Mesenchymal stem cell (in vitro differentiated cells and primary cell): Measurements from ENCODE around the gene STXBP4.

Source experiments
- DNase-seq: peaks from one replicate; pipeline ENCODE4 v3.0.0-alpha.2; 2013
- H2AFZ ChIP-seq: one replicate; pipeline ENCODE4 v1.6.1; 2013; ENCODE audit warnings: low read depth, mild to moderate bottlenecking, control low read depth, inconsistent platforms, low read length, moderate library complexity
- H2AK5ac ChIP-seq: 2 replicates; pipeline ENCODE4 v1.6.1; 2013; ENCODE audit warnings: low read length, moderate library complexity, mild to moderate bottlenecking, inconsistent platforms; ENCODE audit not compliant: severe bottlenecking
- H2BK120ac ChIP-seq: one replicate; pipeline ENCODE4 v1.6.1; 2013; ENCODE audit warnings: low read depth, mild to moderate bottlenecking, inconsistent platforms, low read length, moderate library complexity
- H2BK12ac ChIP-seq, 2 experiments: one replicate each; pipeline ENCODE4 v1.6.1; 2013; ENCODE audit warnings: inconsistent platforms in 2 of 2, low read length in 2 of 2, mild to moderate bottlenecking in 2 of 2, moderate library complexity in 2 of 2, control low read depth in 1 of 2
- H2BK15ac ChIP-seq: one replicate; pipeline ENCODE4 v1.6.1; 2013; ENCODE audit warnings: mild to moderate bottlenecking, low read depth, inconsistent platforms; ENCODE audit not compliant: poor library complexity, severe bottlenecking
- H2BK5ac ChIP-seq: 2 replicates; pipeline ENCODE4 v1.6.1; 2013; ENCODE audit warnings: low read depth, mild to moderate bottlenecking, low read length, control low read depth, inconsistent platforms; ENCODE audit not compliant: poor library complexity, severe bottlenecking
- H3K14ac ChIP-seq, 2 experiments: one replicate each; pipeline ENCODE4 v1.6.1; 2013; ENCODE audit warnings: inconsistent platforms in 2 of 2, low read length in 2 of 2, control low read depth in 1 of 2, mild to moderate bottlenecking in 1 of 2, moderate library complexity in 1 of 2
- H3K18ac ChIP-seq, 2 experiments: one replicate each; pipeline ENCODE4 v1.6.1; 2013; ENCODE audit warnings: inconsistent platforms in 2 of 2, low read length in 2 of 2, control low read depth in 1 of 2, low read depth in 1 of 2, mild to moderate bottlenecking in 1 of 2
- H3K23ac ChIP-seq, 2 experiments: one replicate each; pipeline ENCODE4 v1.6.1; 2013; ENCODE audit warnings: inconsistent platforms in 2 of 2, low read length in 2 of 2, mild to moderate bottlenecking in 2 of 2, moderate library complexity in 2 of 2, control low read depth in 1 of 2
- H3K27ac ChIP-seq: 2 replicates; pipeline ENCODE4 v1.5.1; 2013; ENCODE audit warnings: mild to moderate bottlenecking, moderate library complexity, low read length, control low read depth, inconsistent platforms; ENCODE audit not compliant: poor library complexity, severe bottlenecking
- H3K27me3 ChIP-seq, 2 experiments: 2 replicates each; pipeline versions ENCODE4 v1.6.1 to v1.7.0; 2013; ENCODE audit warnings: low read length in 2 of 2, mild to moderate bottlenecking in 2 of 2, moderate library complexity in 2 of 2, control low read depth in 1 of 2, inconsistent platforms in 1 of 2; ENCODE audit not compliant: control insufficient read depth in 1 of 2, insufficient read depth in 1 of 2
- H3K36me3 ChIP-seq, 2 experiments: 2 replicates each; pipeline versions ENCODE4 v1.6.1 to v1.7.0; 2013; ENCODE audit warnings: low read length in 2 of 2, control low read depth in 1 of 2, inconsistent platforms in 1 of 2, low read depth in 1 of 2, mild to moderate bottlenecking in 1 of 2; ENCODE audit not compliant: insufficient read depth in 2 of 2, control insufficient read depth in 1 of 2
- H3K4ac ChIP-seq, 2 experiments: one replicate each; pipeline ENCODE4 v1.6.1; 2013; ENCODE audit warnings: inconsistent platforms in 2 of 2, low read length in 2 of 2, mild to moderate bottlenecking in 2 of 2, moderate library complexity in 2 of 2, control low read depth in 1 of 2, low read depth in 1 of 2
- H3K4me1 ChIP-seq: 2 replicates; pipeline ENCODE4 v1.6.1; 2013; ENCODE audit warnings: low read depth, low read length, control low read depth; ENCODE audit not compliant: control insufficient read depth, insufficient read depth
- H3K4me2 ChIP-seq: 2 replicates; pipeline ENCODE4 v1.6.1; 2013; ENCODE audit warnings: low read length, mild to moderate bottlenecking, inconsistent platforms; ENCODE audit not compliant: poor library complexity, severe bottlenecking
- H3K4me3 ChIP-seq, 2 experiments: 2 replicates each; pipeline versions ENCODE4 v1.5.1 to v1.7.0; 2013; ENCODE audit warnings: low read length in 2 of 2, mild to moderate bottlenecking in 2 of 2, control low read depth in 1 of 2, low read depth in 1 of 2; ENCODE audit not compliant: insufficient read depth in 1 of 2
- H3K79me1 ChIP-seq: replicated peaks from 2 replicates; pipeline ENCODE4 v1.6.1; 2013; ENCODE audit warnings: mild to moderate bottlenecking, control low read depth, low read length, inconsistent platforms; ENCODE audit not compliant: poor library complexity, severe bottlenecking
- H3K9ac ChIP-seq: 2 replicates; pipeline ENCODE4 v1.7.0; 2013; ENCODE audit warnings: mild to moderate bottlenecking, low read length, moderate library complexity
- H3K9me3 ChIP-seq: 2 replicates; pipeline ENCODE4 v1.7.0; 2013; ENCODE audit warnings: mild to moderate bottlenecking, low read length; ENCODE audit not compliant: control insufficient read depth
- H4K8ac ChIP-seq: one replicate; pipeline ENCODE4 v1.6.1; 2013; ENCODE audit warnings: inconsistent platforms, mild to moderate bottlenecking, low read length, moderate library complexity
- H4K91ac ChIP-seq: one replicate; pipeline ENCODE4 v1.6.1; 2013; ENCODE audit warnings: mild to moderate bottlenecking, low read length, inconsistent platforms
- WGBS: methylation state at CpG from one replicate; pipeline ENCODE4 v1.1.7; 2013; ENCODE audit warnings: mixed read lengths; 5-methylcytosine and 5-hydroxymethylcytosine counted together

The STXBP4 gene

GRCh38 chr17:54985476-54985875, 16.9 kb downstream of the STXBP4 start:
- no peak overlapping the region for H2BK120ac ChIP-seq
- no peak overlapping the region for H2AK5ac ChIP-seq
- no peak for DNase-seq
- H2BK12ac ChIP-seq = no peak overlapping the region
- peaks cover 1% of the 10 kb centered on the region for H3K4me1 ChIP-seq
- H2BK15ac ChIP-seq = no peak overlapping the region
- H3K4ac ChIP-seq = no peak overlapping the region
- H3K27me3 ChIP-seq = no peaks in the 10 kb centered on the region
- H4K8ac ChIP-seq = no peak overlapping the region
- H3K9ac ChIP-seq = no peak overlapping the region
- no peak overlapping the region for H3K4me3 ChIP-seq
- no peak overlapping the region for H2BK5ac ChIP-seq
- H3K4me2 ChIP-seq = no peak overlapping the region
- H3K14ac ChIP-seq = no peak overlapping the region
- no peak overlapping the region for H3K27ac ChIP-seq
- H3K18ac ChIP-seq = no peak overlapping the region
- H2AFZ ChIP-seq = no peak overlapping the region
- H3K23ac ChIP-seq = no peak overlapping the region
- H4K91ac ChIP-seq = no peak overlapping the region
- peaks cover 14% of the 10 kb centered on the region for H3K79me1 ChIP-seq
- no CpG with 5 or more reads among the region's 1 CpG for WGBS
- H3K9me3 ChIP-seq = peaks cover 3% of the 10 kb centered on the region
- H3K36me3 ChIP-seq = peaks cover 3% of the 10 kb centered on the region in 2 experiments

- no peak overlapping the region for H4K8ac ChIP-seq
- H3K4ac ChIP-seq = no peak overlapping the region
- no peak overlapping the region for H3K4me3 ChIP-seq
- H3K27ac ChIP-seq = no peak overlapping the region
- no peaks in the 10 kb centered on the region for H3K9me3 ChIP-seq
- DNase-seq = no peak
- no peak overlapping the region for H4K91ac ChIP-seq
- H3K27me3 ChIP-seq = no peaks in the 10 kb centered on the region
- H3K18ac ChIP-seq = no peak overlapping the region
- H3K14ac ChIP-seq = peak overlapping the region in 1 of 2 experiments; percentile 30
- peaks cover 3 to 12% of the 10 kb centered on the region in 2 experiments for H3K36me3 ChIP-seq
- no peak overlapping the region for H2BK120ac ChIP-seq
- no peak overlapping the region for H2AK5ac ChIP-seq
- peaks cover 10% of the 10 kb centered on the region for H3K79me1 ChIP-seq
- no peak overlapping the region for H3K9ac ChIP-seq
- H2BK5ac ChIP-seq = no peak overlapping the region
- no peaks in the 10 kb centered on the region for H3K4me1 ChIP-seq
- H2AFZ ChIP-seq = no peak overlapping the region
- H2BK12ac ChIP-seq = no peak overlapping the region
- H3K4me2 ChIP-seq = no peak overlapping the region
- H2BK15ac ChIP-seq = no peak overlapping the region
- 98% methylated on average over 4 of the region's 4 CpGs for WGBS
- H3K23ac ChIP-seq = no peak overlapping the region
Measured at GRCh38 chr17:54990118-54990517, 21.6 kb downstream of the STXBP4 start.

- H3K14ac ChIP-seq = no peak overlapping the region
- H2BK12ac ChIP-seq = no peak overlapping the region
- H3K27me3 ChIP-seq = no peaks in the 10 kb centered on the region
- H4K8ac ChIP-seq = no peak overlapping the region
- H3K4me2 ChIP-seq = no peak overlapping the region
- H3K4ac ChIP-seq = no peak overlapping the region
- H3K36me3 ChIP-seq = peaks cover 3 to 20% of the 10 kb centered on the region in 2 experiments
- H2BK5ac ChIP-seq = no peak overlapping the region
- no peaks in the 10 kb centered on the region for H3K9me3 ChIP-seq
- H3K4me3 ChIP-seq = no peak overlapping the region
- H2AFZ ChIP-seq = no peak overlapping the region
- no peak overlapping the region for H2AK5ac ChIP-seq
- WGBS = no CpG with 5 or more reads among the region's 1 CpG
- no peak overlapping the region for H3K18ac ChIP-seq
- H3K9ac ChIP-seq = no peak overlapping the region
- H3K4me1 ChIP-seq = no peaks in the 10 kb centered on the region
- H3K79me1 ChIP-seq = peaks cover 8% of the 10 kb centered on the region
- H2BK120ac ChIP-seq = no peak overlapping the region
- H4K91ac ChIP-seq = no peak overlapping the region
- DNase-seq = no peak
- H2BK15ac ChIP-seq = no peak overlapping the region
- H3K23ac ChIP-seq = no peak overlapping the region
- H3K27ac ChIP-seq = no peak overlapping the region
Measured at GRCh38 chr17:54991567-54991966, 23.0 kb downstream of the STXBP4 start.

GRCh38 chr17:54992797-54993639, 24.5 kb downstream of the STXBP4 start:
- no peak overlapping the region for H4K8ac ChIP-seq
- no peak overlapping the region for H3K23ac ChIP-seq
- no peaks in the 10 kb centered on the region for H3K27me3 ChIP-seq
- H4K91ac ChIP-seq = no peak overlapping the region
- H3K18ac ChIP-seq = no peak overlapping the region
- H2AK5ac ChIP-seq = no peak overlapping the region
- peaks cover 3 to 16% of the 10 kb centered on the region in 2 experiments for H3K36me3 ChIP-seq
- H3K4me2 ChIP-seq = no peak overlapping the region
- no peak overlapping the region for H3K14ac ChIP-seq
- H2BK120ac ChIP-seq = no peak overlapping the region
- WGBS = 84% methylated on average over 6 of the region's 8 CpGs
- no peak overlapping the region for H3K9ac ChIP-seq
- no peak overlapping the region for H2BK5ac ChIP-seq
- no peak overlapping the region for H2BK15ac ChIP-seq
- no peak overlapping the region for H3K27ac ChIP-seq
- no peak overlapping the region for H2AFZ ChIP-seq
- no peak overlapping the region for H2BK12ac ChIP-seq
- H3K9me3 ChIP-seq = no peaks in the 10 kb centered on the region
- peak; percentile 53 for DNase-seq
- H3K4ac ChIP-seq = no peak overlapping the region
- peaks cover 5% of the 10 kb centered on the region for H3K79me1 ChIP-seq
- H3K4me3 ChIP-seq = no peak overlapping the region
- no peaks in the 10 kb centered on the region for H3K4me1 ChIP-seq
